HG03460 (cell line): ENCODE data around the gene GRID1.

Experiments
- ATAC-seq: cut with Tn5 transposase; IDR thresholded peaks from one replicate; pipeline ENCODE4 v1.9.1; 2021; ENCODE audit not compliant: unreplicated experiment

GRID1 gene

GRCh38 chr10:86153751-86154150, 212.8 kb downstream of the GRID1 start:
- ATAC-seq = no peak

GRCh38 chr10:86152911-86153310, 213.7 kb downstream of the GRID1 start:
- ATAC-seq = no peak

GRCh38 chr10:86152354-86152753, 214.2 kb downstream of the GRID1 start:
- no peak for ATAC-seq

- ATAC-seq = no peak
These were observed 215.0 kb downstream of the GRID1 start for GRCh38 chr10:86151613-86152012.

GRCh38 chr10:86149257-86149656, 217.3 kb downstream of the GRID1 start:
- ATAC-seq = no peak

- no peak for ATAC-seq
These were observed 218.5 kb downstream of the GRID1 start for GRCh38 chr10:86148117-86148516.

GRCh38 chr10:86144301-86144700, 222.3 kb downstream of the GRID1 start:
- no peak for ATAC-seq

- no peak for ATAC-seq
These were observed 224.7 kb downstream of the GRID1 start for GRCh38 chr10:86141896-86142295.

- no peak for ATAC-seq
These were observed 227.4 kb downstream of the GRID1 start for GRCh38 chr10:86139066-86139657.

- no peak for ATAC-seq
These were observed 228.0 kb downstream of the GRID1 start for GRCh38 chr10:86138551-86139065.

- no peak for ATAC-seq
These were observed 229.0 kb downstream of the GRID1 start for GRCh38 chr10:86137561-86137960.

- ATAC-seq = no peak
These were observed 229.7 kb downstream of the GRID1 start for GRCh38 chr10:86136934-86137333.

- no peak for ATAC-seq
These were observed 231.4 kb downstream of the GRID1 start for GRCh38 chr10:86135191-86135590.

GRCh38 chr10:86130737-86131475, 235.7 kb downstream of the GRID1 start:
- no peak for ATAC-seq

- no peak for ATAC-seq
These were observed 236.6 kb downstream of the GRID1 start for GRCh38 chr10:86130041-86130440.

- no peak for ATAC-seq
These were observed 238.2 kb downstream of the GRID1 start for GRCh38 chr10:86128360-86128759.

GRCh38 chr10:86127274-86127819, 239.2 kb downstream of the GRID1 start:
- no peak for ATAC-seq

GRCh38 chr10:86124734-86125133, 241.9 kb downstream of the GRID1 start:
- ATAC-seq = no peak

- no peak for ATAC-seq
These were observed 242.9 kb downstream of the GRID1 start for GRCh38 chr10:86123715-86124114.

GRCh38 chr10:86123304-86123703, 243.3 kb downstream of the GRID1 start:
- no peak for ATAC-seq

GRCh38 chr10:86122646-86123045, 243.9 kb downstream of the GRID1 start:
- ATAC-seq = no peak

- ATAC-seq = no peak
These were observed 245.4 kb downstream of the GRID1 start for GRCh38 chr10:86121200-86121599.
